ENCODE data around the gene KRTAP19-1.
A peak's percentile ranks its signal among the peaks of the same experiment; 100 is the strongest.
"Not testable (repeated sequence)": the region's sequence is repeated elsewhere in the genome, so short reads cannot be mapped to it uniquely, and the experiment has no call there.

Gene KRTAP19-1

DNA sequence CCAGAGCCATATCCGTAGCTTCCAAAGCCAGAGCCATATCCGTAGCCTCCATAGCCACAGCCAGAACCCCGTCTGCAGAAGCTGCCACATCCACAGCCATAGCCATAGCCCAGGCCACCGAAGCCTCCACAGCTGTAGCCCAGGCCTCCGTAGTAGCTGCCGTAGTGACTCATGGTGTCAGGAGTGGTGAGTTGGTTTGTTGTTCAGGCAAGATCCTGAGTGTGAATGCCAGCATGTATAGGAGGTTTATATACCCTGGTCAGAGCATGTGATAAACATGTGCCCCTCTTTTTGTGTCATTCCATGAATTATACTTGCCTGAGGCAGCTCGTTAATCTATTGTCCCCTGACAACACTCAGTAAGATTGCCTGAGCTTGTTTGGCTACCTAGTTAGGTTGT lies at the start of gene KRTAP19-1:
KRTAP19-1 (minus strand) TSS at position 223 of the 400 bp plus-strand sequence; CDS start at position 173, 50 bp downstream.
- no peak for DNase-seq

DNA sequence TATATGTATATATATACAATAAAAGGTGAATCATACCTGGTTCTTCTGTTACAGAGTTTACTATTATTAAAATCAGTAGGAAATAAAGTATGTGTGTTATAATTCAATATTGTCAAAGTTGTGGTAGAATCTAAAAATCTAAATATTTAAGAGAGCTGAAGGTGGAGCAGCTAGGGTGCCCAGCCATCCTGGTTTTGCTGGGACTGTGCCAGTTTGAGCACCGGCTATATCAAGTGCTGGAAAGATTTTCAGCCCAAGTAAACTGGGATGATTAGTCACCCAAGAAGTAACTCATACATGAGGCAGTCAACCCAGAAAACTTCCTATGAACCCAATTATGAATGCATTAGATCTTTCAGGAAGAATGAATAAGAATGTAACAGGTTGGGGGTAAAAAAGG lies 38.7 kb upstream of the KRTAP19-1 start:
- no peak for DNase-seq

DNA sequence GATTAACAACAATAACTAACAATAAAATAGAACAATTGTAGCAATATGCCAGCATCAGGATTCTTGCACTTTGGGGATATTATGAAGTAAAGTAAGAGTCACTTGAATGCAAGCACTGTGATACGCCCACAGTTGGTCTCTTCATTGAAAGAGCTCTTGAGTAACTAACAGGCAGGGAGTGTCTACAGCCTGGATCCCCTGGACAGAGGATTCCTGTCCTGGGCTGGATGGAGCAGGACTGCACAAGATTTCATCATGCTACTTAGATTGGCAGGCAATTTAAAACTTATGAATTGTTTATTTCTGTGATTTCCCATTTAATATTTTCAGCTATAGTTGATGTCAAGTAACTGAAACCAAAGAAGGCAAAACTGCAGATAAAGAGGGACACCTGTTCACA lies 35.5 kb upstream of the KRTAP19-1 start:
- DNase-seq = no peak

DNA sequence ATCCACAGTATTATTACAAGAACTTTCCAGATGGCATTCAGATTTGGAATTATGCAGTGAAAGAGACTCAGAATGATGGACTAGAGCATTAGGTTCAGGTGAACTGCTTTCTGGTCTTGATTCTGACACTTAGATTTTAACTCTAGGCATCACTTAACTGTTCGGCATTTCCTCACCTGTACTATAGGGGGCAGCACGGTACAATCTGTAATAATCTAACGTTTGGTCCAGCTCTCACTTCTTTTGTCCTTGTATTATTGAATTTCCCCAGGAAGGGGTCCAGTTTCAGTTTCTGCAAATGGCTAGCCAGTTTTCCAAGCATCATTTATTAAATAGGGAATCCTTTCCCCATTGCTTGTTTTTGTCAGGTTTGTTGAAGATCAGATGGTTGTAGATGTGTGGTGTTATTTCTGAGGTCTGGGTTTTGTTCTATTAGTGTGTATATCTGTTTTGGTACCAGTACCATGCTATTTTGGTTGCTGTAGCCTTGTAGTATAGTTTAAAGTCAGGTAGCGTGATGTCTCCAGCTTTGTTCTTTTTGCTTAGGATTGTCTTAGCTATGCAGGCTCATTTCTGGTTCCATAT lies 25.5 kb upstream of the KRTAP19-1 start:
- DNase-seq = not testable (repeated sequence)

DNA sequence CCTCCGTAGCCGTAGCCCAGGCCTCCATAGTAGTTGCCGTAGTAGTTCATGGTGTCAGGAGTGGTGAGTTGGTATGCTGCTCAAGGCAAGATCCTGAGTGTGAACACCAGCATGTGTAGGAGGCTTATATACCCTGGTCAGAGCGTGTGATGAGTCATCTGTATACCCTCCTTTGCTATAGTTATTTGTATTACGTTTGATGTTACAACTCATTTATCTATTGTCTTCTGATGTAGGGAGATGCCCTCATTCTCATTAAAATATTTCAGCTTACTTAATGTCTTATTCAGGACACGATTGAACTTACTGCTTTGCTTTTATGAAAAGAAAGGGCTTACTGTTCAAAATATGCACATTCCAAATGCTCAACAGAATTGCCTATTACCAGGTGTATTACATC lies 21.9 kb upstream of the KRTAP19-1 start, which contains the start of gene KRTAP19-5:
KRTAP19-5 (minus strand) TSS at position 101 of the 400 bp plus-strand sequence; CDS start at position 50, 51 bp downstream.
- no peak for DNase-seq

GRCh38 chr21:30497065-30497464 lies 16.9 kb upstream of the KRTAP19-1 start, which contains the start of gene KRTAP19-4:
TSS of gene KRTAP19-4 (minus strand) at chr21:30497165. CDS start at chr21:30497110, 55 bp downstream.
- no peak for DNase-seq

GRCh38 chr21:30491963-30492428 lies 11.8 kb upstream of the KRTAP19-1 start, which contains the start of gene KRTAP19-3:
TSS of gene KRTAP19-3 (minus strand) at chr21:30492013. CDS start at chr21:30491957, 56 bp downstream.
- no peak for DNase-seq

DNA sequence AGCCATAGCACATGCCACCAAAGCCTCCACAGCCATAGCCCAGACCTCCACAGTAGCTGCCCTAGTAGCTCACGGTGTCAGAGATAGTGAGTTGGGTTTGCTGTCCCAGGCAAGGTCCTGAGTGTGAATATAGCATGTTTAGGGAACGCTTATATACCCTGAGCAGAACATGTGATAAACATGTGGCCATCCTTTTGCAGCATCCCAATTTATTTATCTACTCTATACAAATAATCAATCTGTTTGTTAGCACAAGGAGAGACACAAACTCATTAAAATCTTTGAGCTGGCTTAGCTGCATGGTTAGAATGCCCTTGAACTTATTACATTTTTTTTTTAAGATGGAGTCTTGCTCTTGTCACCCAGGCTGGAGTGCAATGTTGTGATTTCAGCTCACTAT lies 7.2 kb upstream of the KRTAP19-1 start, which contains the start of gene KRTAP19-2:
KRTAP19-2 (minus strand) TSS at position 101 of the 400 bp plus-strand sequence; CDS start at position 13, 88 bp downstream.
- DNase-seq = no peak

DNA sequence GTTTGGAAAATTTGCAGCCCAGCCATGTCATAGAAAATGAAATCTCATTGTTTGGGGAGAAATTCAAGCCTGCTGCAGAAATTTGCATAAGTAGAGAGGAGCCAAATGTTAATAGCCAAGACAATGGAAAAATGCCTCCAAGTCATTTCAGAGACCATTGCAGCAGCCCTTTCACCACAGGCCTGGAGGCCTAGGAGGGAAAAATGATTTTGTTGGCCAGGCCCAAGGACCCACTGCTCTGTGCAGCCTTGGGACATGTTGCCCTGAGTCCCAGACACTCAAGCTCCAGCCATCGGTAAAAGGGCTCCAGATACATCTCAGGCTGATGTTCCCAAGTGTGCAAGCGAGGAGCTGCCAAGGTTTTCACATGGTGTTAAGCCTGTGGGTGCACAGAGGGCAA lies 6.0 kb upstream of the KRTAP19-1 start:
- no peak for DNase-seq

GRCh38 chr21:30482130-30482529 lies 2.0 kb upstream of the KRTAP19-1 start:
- DNase-seq = no peak

GRCh38 chr21:30479259-30479658 lies 908 bp downstream of the KRTAP19-1 start:
- DNase-seq = no peak

GRCh38 chr21:30478004-30478403 lies 2.2 kb downstream of the KRTAP19-1 start:
- DNase-seq = no peak

DNA sequence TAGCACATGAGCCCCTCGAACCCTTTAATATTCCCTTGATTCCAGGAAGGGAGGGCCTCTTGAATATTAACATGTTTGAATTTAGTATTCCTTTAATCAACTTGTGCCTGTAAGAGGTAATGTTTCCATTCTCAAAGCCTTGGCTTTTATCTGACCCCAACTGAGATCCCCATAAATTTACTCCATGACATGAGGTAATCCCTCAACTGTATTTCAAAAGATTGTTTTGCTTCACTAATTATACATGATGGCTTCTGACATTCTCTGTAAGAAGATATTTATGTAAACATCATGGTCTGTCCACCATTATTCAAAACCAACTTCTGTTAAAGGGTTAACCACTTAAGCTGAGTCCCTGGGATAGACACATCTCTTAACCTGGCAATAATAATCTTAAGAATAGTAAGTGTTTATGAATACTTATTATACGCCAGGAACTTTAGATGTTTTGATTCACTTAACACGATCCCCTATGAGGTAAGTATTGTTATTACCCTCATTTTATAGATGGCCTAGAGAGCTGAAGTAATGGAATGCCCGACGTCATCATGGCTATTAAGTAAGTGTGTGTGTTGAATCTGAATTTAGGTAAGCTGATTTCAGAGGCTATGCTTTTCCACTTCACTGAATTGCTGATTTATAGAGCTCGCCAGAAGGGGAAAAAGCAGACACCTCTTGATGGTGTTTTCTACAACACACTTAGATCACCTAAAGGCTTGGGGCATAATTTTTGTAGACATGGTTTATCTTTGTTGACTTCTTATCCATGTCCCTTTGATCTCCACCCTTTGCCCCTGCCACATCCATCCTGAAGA lies 11.1 kb downstream of the KRTAP19-1 start:
- no peak for DNase-seq

- peak; percentile 9 for DNase-seq
These were observed 16.5 kb downstream of the KRTAP19-1 start for GRCh38 chr21:30463713-30464112.

DNA sequence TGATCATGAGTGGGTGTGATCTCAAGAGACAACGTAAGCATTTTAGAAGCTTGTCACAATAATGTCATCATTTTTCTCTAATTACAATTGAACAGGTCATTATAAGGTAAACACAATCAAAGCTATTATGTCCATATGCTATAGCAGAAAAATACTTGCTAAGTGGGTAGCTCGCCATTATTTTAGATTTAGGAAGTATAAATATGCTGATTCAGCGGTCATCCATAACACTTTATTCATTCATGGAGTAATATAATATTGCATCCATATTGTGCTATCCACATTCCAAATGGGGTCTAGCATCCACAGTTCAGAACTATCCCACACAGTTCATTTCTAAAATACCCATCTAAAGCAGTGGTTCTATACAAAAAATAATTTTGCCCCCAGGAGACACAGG lies 31.7 kb downstream of the KRTAP19-1 start:
- DNase-seq = no peak

- no peak for DNase-seq
These were observed 33.1 kb downstream of the KRTAP19-1 start for GRCh38 chr21:30447056-30447455.

DNA sequence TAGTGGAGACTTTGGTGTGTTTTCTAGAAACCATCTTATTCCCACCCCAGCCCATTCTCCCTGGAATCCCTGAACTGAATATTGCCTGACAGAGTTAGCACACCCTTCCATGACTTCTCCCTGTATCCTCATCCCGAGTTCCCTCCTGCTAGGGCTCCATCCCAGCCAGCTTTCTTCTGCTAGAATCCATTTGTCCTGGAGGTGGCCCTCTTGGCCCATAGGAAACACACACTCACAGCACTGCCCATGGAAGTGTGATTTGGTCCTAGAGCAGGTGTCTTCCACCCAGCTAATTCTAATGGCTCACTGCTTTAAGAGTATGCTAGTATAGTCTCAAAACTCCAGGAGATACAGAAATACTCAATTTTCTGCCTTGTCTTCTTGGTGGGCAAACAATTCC lies 36.0 kb downstream of the KRTAP19-1 start:
- DNase-seq = no peak

DNA sequence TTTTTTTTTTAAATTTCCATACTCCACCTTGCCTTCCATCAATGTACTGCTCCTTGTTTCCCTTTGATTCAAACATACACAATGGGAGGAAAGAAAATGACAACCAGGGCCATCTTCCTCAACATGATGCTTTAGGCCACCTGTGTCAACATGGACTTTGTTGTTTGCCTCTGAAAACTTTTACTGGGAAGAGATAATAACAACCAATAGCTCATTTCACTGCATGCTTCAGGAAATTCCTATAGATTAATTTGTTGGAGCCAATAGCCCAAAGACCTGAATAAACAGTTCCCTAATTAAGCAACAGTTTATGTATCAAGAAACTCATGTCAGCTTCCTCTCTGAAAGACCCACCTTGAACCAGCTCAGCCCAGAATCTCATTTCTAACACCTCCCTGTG lies 36.9 kb downstream of the KRTAP19-1 start:
- no peak for DNase-seq

- DNase-seq = no peak
These were observed 40.2 kb downstream of the KRTAP19-1 start, which contains the start of gene KRTAP15-1 for GRCh38 chr21:30439975-30440374. TSS of gene KRTAP15-1 (plus strand) at chr21:30440275. CDS start at chr21:30440328, 53 bp downstream.

- DNase-seq = no peak
These were observed 43.1 kb downstream of the KRTAP19-1 start for GRCh38 chr21:30437010-30437565.

GRCh38 chr21:30434033-30434631 lies 46.0 kb downstream of the KRTAP19-1 start:
- peak; percentile 62 for DNase-seq

- no peak for DNase-seq
These were observed 50.0 kb downstream of the KRTAP19-1 start, which contains the start of gene KRTAP13-4 for GRCh38 chr21:30430170-30430655. TSS of gene KRTAP13-4 (plus strand) at chr21:30430220. CDS start at chr21:30430276, 56 bp downstream.

All from hematopoietic multipotent progenitor cell treated with erythropoietin and hydrocortisone succinate and interleukin-3 and kit ligand, for 6 days (in vitro differentiated cells).